Spleen (tissue), 11 donors: ENCODE measurements around the gene TMEM120B. TPM values are rescaled to one million over a fixed set of nuclear protein-coding genes. Genes with fewer than 3 reads are reported as not detected.

Source experiments
- DNase-seq: peaks from one replicate; pipeline ENCODE4 v3.0.0-alpha.2; 2020
- H3K27ac ChIP-seq, 8 donors: fragments of 200-600 bp; sonication (generic) in 7 of 8; 1 replicate in 4 of 8; 2 replicates in 4 of 8; pipeline versions ENCODE4 v1.5.0 to v1.8.0; 2016 to 2021; ENCODE audit warnings: inconsistent platforms in 4 of 8, mild to moderate bottlenecking in 4 of 8, moderate library complexity in 1 of 8
- H3K27me3 ChIP-seq, 7 donors: fragments of 200-600 bp; sonication (generic) in 6 of 7; replicated peaks in 1 of 7; 1 replicate in 4 of 7; 2 replicates in 3 of 7; pipeline versions ENCODE4 v1.5.0 to v1.8.0; 2016 to 2021; ENCODE audit warnings: inconsistent platforms in 3 of 7, mild to moderate bottlenecking in 1 of 7
- H3K36me3 ChIP-seq, 6 donors: fragments of 200-600 bp; sonication (generic) in 5 of 6; 1 replicate in 4 of 6; 2 replicates in 2 of 6; pipeline versions ENCODE4 v1.5.0 to v1.8.0; 2016 to 2021; ENCODE audit warnings: inconsistent platforms in 2 of 6
- H3K4me1 ChIP-seq, 6 donors: fragments of 200-600 bp; sonication (generic) in 5 of 6; 1 replicate in 3 of 6; 2 replicates in 3 of 6; pipeline versions ENCODE4 v1.5.0 to v1.8.0; 2016 to 2021; ENCODE audit warnings: inconsistent platforms in 3 of 6
- H3K4me3 ChIP-seq, 8 donors: fragments of 200-600 bp; sonication (generic) in 7 of 8; 1 replicate in 4 of 8; 2 replicates in 4 of 8; pipeline versions ENCODE4 v1.5.0 to v1.8.0; 2016 to 2021; ENCODE audit warnings: inconsistent platforms in 4 of 8, mild to moderate bottlenecking in 4 of 8, moderate library complexity in 2 of 8
- H3K9me3 ChIP-seq, 8 donors: fragments of 200-600 bp; sonication (generic) in 7 of 8; 1 replicate in 4 of 8; 2 replicates in 4 of 8; pipeline versions ENCODE4 v1.5.0 to v1.8.0; 2016 to 2021; ENCODE audit warnings: inconsistent platforms in 4 of 8
- POLR2A ChIP-seq, 3 donors: fragments of 450-650 bp; IDR thresholded peaks; one replicate each; pipeline ENCODE4 v1.5.1; 2017; ENCODE audit warnings: antibody characterized with exemption in 3 of 3, mild to moderate bottlenecking in 1 of 3
- POLR2AphosphoS5 ChIP-seq, 3 donors: sonication (generic); formaldehyde crosslinking; IDR thresholded peaks; one replicate each; pipeline ENCODE4 v1.5.1; 2017; ENCODE audit warnings: antibody characterized with exemption in 3 of 3
- WGBS, 5 donors: extraction: QIAGEN DNeasy Blood & Tissue Kit in 3 of 5; methylation state at CpG; one replicate each; pipeline versions ENCODE4 v1.1.5 to v1.1.7; 2013 to 2018; 5-methylcytosine and 5-hydroxymethylcytosine counted together
- intact Hi-C: fragments of 100-400 bp; cut with DNase I; formaldehyde crosslinking; loops from one replicate; pipeline ENCODE4 v1.15.0; 2023; ENCODE audit warnings: low total_unique reads
- polyA plus RNA-seq, 3 donors: library from polyadenylated mRNA; stranded (reverse); fragments of 200-250 nt; gene quantifications; one replicate each; pipeline ENCODE4 v1.2.1, GENCODE V29; 2013
- total RNA-seq, 7 donors: library from RNA; depleted of rRNA in 3 of 7; stranded (reverse); fragments of >200 nt in 3 of 7; fragmentation: NEBNext Ultra II Directional in 4 of 7; extraction: Animal tissue kit (Norgen Biotek cat#: 25700) in 4 of 7; gene quantifications; one replicate each; pipeline versions ENCODE4 v1.1.0 to v1.2.1, GENCODE V29; 2016 to 2021
- TF ChIP-seq, protein P1 (sequence below), 11 experiments: fragments of 200-600 bp in 7 of 11; fragments of 450-650 bp in 4 of 11; sonication (generic) in 4 of 11; IDR thresholded peaks in 8 of 11; conservative IDR thresholded peaks in 3 of 11; 1 replicate in 7 of 11; 2 replicates in 4 of 11; pipeline versions ENCODE4 v1.4.0 to v1.8.0; 2016 to 2021; ENCODE audit warnings: antibody characterized with exemption in 11 of 11, inconsistent platforms in 4 of 11, mild to moderate bottlenecking in 1 of 11
- donor health status: healthy with polysubstance abuse.
- donor health status: DM: no; HTN: no; CAD: no; lungs with moderate emphysema.
- donor health status: DM: no; HTN: no; CAD: no.
- donor health status: Bipolar disorder and iron deficiency.
- donor health status: healthy.
- donor health status: DM: no; HTN: no; CAD: no.
- donor health status: DM: yes; HTN: yes; CAD: no.

Gene TMEM120B
- total and polyA plus RNA-seq, 10 donors: 2.9 to 8.9 (median 5.8) TPM

DNA sequence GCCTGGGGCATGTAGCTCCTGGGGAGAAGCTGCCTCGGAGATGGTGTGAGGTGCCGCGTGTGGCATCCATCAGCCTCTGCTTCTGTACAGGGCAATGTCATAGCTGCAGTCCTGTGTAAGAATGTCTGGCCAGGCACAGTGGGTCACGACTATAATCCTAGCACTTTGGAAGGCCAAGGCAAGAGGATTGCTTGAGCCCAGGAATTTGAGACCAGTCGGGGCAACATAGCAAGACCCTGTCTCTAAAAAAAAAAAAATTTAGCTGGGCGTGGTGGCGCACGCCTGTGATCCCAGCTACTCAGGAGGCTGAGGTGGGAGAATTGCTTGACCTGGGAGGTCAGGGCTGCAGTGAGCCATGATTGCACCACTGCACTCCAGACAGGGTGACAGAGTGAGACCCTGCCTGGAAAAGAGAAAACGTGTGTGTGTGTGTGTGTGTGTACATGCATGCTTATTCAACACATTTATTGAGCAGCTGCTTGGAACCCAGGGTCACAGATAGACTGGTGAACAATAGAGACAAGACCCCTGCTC is 56.8 kb downstream of the TMEM120B start:
- no peak overlapping the region for H3K27ac ChIP-seq
- H3K9me3 ChIP-seq: no peaks in the 10 kb centered on the region
- no peaks in the 10 kb centered on the region for H3K36me3 ChIP-seq
- H3K4me1 ChIP-seq: peaks cover 0 to 13% (median 10%) of the 10 kb centered on the region in 6 donors
- intact Hi-C loops: no loop called here
- no peaks in the 10 kb centered on the region for H3K27me3 ChIP-seq
- 87 to 94% (median 90%) methylated on average over 9 of the region's 9 CpGs for WGBS, 5 donors
- DNase-seq: no peak
- no peak overlapping the region for H3K4me3 ChIP-seq
- TF ChIP-seq POLR2AphosphoS5 (IDR thresholded peaks at IDR 0.05) (no peak), POLR2A (IDR thresholded peaks at IDR 0.05) (no peak)
- TF ChIP-seq, protein P1, sequence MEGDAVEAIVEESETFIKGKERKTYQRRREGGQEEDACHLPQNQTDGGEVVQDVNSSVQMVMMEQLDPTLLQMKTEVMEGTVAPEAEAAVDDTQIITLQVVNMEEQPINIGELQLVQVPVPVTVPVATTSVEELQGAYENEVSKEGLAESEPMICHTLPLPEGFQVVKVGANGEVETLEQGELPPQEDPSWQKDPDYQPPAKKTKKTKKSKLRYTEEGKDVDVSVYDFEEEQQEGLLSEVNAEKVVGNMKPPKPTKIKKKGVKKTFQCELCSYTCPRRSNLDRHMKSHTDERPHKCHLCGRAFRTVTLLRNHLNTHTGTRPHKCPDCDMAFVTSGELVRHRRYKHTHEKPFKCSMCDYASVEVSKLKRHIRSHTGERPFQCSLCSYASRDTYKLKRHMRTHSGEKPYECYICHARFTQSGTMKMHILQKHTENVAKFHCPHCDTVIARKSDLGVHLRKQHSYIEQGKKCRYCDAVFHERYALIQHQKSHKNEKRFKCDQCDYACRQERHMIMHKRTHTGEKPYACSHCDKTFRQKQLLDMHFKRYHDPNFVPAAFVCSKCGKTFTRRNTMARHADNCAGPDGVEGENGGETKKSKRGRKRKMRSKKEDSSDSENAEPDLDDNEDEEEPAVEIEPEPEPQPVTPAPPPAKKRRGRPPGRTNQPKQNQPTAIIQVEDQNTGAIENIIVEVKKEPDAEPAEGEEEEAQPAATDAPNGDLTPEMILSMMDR (IDR thresholded peaks at IDR 0.05 in 8 of 11, conservative IDR thresholded peaks at IDR 0.05 in 3 of 11): no peak

DNA sequence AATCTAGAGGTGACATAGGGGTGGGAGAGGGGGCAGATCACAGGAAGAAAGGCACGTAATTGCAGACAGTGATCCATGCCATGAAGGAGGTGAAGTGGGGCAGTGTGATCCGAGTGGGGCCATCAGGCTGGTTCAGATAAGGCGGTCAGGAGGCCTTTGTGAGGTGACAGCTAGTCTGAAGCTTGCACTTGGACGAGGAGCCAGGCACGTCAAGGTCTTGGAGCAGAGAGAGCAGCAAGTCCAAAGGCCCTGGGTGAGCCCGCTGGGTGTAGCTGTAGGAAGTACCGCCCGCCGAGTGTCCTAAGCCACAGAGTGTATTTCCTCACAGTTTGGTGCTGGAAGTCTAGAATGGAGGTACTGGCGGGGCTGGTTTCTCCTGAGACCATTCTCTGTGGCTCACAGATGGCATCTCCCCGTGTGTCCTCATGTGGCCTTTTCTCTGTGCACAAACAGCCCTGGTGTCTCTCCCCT is 57.3 kb downstream of the TMEM120B start:
- 53 to 76% (median 64%) methylated on average over 11 of the region's 11 CpGs for WGBS, 5 donors
- TF ChIP-seq POLR2A (IDR thresholded peaks at IDR 0.05): no peak
- TF ChIP-seq, protein P1 (IDR thresholded peaks at IDR 0.05 in 8 of 11, conservative IDR thresholded peaks at IDR 0.05 in 3 of 11): no peak
- no peak for TF ChIP-seq POLR2AphosphoS5 (IDR thresholded peaks at IDR 0.05)
- no peak for DNase-seq
- H3K4me3 ChIP-seq: no peak overlapping the region
- intact Hi-C loops: no loop called here
- no peak overlapping the region for H3K27ac ChIP-seq
- peaks cover 0 to 13% (median 10%) of the 10 kb centered on the region in 6 donors for H3K4me1 ChIP-seq
- H3K36me3 ChIP-seq: no peaks in the 10 kb centered on the region
- H3K9me3 ChIP-seq: no peaks in the 10 kb centered on the region
- no peaks in the 10 kb centered on the region for H3K27me3 ChIP-seq

DNA sequence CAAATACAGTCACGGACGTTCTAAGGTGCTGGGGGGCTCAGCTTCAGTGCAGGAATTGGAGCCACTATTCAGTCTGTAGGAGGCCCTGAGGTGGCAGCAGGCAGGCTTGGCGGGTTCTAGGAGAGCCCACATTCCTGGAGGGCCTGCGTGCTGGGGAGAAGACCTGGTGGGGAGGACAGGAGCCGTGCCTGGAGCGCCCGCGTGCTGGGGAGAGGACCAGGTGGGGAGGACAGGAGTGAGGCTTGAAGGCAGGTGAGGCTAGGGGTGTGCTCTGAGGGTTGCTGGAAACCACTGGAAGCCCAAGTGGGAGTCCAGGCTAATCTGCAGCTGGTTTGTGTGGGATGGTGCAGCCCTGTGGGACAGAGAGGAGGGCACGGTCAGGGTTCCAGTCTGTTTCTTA is 57.8 kb downstream of the TMEM120B start:
- Histone ChIP-seq H3K4me3 (no peak overlapping the region), H3K27ac (no peak overlapping the region), H3K4me1 (peaks cover 0 to 15% (median 10%) of the 10 kb centered on the region in 6 donors), H3K36me3 (no peaks in the 10 kb centered on the region), H3K9me3 (no peaks in the 10 kb centered on the region), H3K27me3 (no peaks in the 10 kb centered on the region)
- DNase-seq: no peak
- 80 to 91% (median 83%) methylated on average over 4 to 9 of the region's 9 CpGs for WGBS, 5 donors
- intact Hi-C loops: no loop called here
- TF ChIP-seq POLR2AphosphoS5 (IDR thresholded peaks at IDR 0.05): no peak
- TF ChIP-seq, protein P1 (IDR thresholded peaks at IDR 0.05 in 8 of 11, conservative IDR thresholded peaks at IDR 0.05 in 3 of 11): no peak
- TF ChIP-seq POLR2A (IDR thresholded peaks at IDR 0.05): no peak

DNA sequence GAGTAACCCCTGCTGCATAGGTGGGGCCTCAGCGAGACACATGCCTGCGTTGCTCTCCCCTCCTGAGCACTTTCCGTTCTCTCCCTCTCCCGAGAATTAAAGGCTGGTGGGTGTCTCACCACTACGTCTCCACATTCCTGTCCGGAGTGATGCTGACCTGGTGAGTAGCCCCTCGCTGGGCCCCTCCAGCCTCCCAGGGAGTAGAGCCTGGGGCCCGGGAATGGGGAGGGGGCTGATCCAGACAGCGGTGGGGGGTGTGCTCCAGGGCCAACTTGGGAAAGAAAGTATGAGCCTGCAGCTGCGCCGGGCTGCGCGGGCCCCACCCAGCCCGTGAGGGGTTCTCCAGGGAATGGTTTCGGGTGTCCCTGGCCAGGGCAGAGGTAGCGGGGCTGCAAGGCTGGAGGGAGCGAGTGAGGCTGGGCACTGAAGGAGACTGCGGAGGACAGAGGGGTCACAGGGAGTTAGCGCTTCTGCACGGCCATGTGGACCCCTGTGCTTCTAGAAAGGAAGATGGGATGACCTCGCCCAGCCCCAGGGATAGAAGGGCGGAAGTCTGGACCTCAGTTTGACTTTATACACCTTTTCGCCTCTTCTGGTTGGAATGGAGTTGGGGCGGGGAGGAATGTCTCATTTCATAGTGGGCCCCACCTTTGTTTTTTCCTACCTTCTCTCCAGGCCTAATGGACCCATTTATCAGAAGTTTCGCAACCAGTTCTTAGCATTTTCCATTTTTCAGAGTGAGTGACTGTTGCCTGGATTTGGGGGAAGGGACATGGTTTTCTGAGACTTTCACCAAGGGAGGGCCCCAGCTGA is 58.5 kb downstream of the TMEM120B start:
- Histone ChIP-seq H3K27ac (no peak overlapping the region), H3K4me3 (no peak overlapping the region), H3K9me3 (no peaks in the 10 kb centered on the region), H3K36me3 (no peaks in the 10 kb centered on the region), H3K27me3 (no peaks in the 10 kb centered on the region), H3K4me1 (peaks cover 0 to 21% (median 16%) of the 10 kb centered on the region in 6 donors)
- 90 to 93% (median 93%) methylated on average over 24 to 25 of the region's 25 CpGs for WGBS, 5 donors
- intact Hi-C loops: no loop called here
- TF ChIP-seq, protein P1 (IDR thresholded peaks at IDR 0.05 in 8 of 11, conservative IDR thresholded peaks at IDR 0.05 in 3 of 11): no peak
- TF ChIP-seq POLR2A (IDR thresholded peaks at IDR 0.05) (no peak), POLR2AphosphoS5 (IDR thresholded peaks at IDR 0.05) (no peak)
- no peak for DNase-seq
